Embryonic facial prominence (tissue), 1 donor: ENCODE measurements around the gene ADGRB2.

Source experiments
- DNase-seq: peaks from one replicate; pipeline ENCODE4 v3.0.0-alpha.2; 2016; ENCODE audit errors: extremely low spot score

ADGRB2 gene

DNA sequence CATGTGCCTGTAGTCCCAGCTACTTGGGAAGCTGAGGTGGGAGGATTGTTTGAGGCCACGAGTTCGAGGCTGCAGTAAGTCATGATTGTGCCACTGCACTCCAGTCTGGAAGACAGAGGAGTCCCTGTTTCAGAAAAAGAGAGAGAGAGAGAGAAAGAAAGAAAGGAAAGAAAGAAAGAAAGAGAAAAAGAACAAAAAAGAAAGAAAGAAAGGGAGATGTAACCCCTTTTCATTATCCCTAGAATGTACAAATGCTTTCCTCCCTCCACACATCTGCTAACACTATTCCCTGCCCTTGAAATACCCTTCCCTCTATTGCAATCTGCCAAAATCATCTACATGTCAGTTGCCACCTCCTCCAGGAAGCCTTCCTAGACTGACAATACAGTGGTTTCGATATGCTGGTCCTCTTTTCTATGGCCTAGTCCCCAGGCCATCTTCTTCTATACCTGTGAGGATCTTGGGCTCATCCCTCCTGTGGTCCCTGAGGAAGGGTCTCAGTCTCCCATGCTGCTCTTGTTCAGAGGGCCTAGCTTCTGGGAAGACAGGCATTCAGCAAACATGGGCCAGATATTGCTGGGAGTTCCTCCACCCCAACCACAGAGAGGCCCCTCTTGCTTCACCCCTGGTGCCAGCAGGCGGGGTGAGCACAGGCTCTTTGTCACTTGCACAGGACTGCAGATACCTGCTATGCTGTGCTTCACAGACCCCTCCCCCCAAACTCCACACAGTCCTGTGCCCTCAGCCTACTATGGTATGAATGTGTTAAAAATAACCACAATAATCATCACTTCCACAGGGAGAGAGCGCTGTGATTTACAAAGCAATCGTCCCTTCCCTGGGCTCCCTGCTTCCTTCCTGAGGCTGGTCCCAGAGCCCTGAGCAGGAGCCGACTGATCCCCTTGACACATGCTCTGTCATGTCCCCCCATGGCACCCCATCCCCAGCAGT is 14.1 kb downstream of the ADGRB2 start:
- DNase-seq, result no peak

DNA sequence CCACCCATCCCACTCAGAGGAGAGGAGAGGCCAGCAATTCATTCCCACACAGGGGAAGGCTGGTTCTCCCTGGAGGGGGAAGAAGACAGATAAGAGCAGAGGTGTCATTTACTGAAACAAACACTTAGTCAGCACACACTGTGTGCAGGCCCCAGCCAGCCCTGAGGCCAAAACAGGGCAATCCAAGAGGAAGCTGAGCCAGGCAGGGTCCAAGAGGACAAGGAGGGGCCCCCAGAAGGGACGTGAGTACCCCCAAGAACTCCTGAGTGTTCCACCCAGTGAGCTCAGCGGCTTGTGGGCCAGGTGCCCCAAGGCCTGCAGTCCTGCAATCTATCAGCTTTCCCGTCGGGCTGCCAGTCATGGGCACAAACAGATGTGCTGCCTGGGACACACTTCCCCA is 15.8 kb downstream of the ADGRB2 start:
- DNase-seq, result no peak

DNA sequence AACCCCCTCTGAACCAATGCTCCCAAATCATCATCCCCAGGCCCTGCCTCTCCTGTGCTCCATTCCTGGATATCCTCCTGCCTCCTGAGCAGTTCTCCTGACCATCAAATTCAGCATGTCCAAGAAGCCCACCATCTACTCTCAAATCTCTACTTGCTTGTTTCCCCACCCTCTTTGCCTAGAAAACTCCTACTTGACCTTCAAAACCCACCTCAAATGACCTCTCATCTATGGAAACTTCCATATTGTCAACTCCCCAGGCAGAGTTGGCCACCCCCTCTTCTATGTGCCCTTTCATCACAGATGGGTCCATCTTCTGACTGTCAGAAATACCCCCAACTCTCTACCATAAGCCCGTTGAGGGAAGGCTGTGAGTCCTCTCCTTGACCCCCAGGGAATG is 16.8 kb downstream of the ADGRB2 start:
- DNase-seq, result no peak

DNA sequence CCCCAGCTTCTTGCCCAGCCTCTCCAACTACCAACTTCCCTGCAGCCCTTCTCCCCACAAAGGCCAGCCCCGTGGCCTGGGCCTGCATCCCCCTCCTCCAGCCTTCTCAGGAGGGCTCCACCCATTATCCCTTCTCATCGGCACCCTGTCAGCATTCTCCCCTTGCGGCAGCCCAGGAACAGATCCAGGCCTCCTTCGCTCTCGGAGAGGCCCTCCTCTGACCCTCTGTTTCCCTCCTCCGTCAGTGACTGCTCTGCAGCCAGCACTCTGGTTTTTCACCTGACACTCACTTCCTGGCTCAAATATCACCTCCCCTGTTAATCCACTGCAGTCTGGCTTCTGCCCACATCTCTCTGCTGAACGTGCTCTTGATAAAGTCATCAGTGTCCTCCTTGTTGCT is 17.5 kb downstream of the ADGRB2 start:
- DNase-seq, result no peak

DNA sequence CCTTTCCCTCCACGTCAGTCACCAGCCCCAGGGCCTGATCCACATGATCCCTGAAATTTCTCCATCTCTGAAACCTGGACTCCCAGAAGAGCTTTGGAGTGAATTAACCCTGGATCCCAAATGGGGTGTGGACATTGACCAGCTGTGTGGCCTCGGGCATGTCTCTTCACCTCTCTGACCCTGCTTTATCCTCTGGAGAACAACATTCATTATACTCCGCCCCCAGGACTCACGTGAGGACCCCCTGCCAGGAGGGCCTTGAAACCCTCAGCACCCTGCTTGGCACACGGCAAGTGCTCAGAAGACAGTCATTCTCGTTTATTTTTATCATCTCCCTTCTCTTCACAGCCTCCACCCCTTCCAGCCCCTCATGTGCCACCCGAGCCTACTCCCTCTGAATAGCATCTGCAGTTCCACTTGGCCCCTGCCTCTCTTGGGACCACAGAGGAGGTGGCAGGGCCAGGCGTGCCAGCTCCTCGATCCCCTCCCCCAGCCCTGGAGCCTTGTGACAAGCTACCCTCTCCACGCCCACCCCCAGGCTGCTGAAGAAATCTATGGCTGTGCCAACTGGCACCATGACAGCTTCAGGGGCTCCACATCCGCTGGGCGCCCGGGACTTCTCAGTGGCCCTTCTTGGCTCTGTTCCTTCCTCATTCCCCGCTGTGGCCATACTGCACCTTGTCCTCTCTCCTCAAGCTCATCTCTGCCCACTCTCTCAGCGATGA is 18.0 kb downstream of the ADGRB2 start:
- DNase-seq, result no peak

DNA sequence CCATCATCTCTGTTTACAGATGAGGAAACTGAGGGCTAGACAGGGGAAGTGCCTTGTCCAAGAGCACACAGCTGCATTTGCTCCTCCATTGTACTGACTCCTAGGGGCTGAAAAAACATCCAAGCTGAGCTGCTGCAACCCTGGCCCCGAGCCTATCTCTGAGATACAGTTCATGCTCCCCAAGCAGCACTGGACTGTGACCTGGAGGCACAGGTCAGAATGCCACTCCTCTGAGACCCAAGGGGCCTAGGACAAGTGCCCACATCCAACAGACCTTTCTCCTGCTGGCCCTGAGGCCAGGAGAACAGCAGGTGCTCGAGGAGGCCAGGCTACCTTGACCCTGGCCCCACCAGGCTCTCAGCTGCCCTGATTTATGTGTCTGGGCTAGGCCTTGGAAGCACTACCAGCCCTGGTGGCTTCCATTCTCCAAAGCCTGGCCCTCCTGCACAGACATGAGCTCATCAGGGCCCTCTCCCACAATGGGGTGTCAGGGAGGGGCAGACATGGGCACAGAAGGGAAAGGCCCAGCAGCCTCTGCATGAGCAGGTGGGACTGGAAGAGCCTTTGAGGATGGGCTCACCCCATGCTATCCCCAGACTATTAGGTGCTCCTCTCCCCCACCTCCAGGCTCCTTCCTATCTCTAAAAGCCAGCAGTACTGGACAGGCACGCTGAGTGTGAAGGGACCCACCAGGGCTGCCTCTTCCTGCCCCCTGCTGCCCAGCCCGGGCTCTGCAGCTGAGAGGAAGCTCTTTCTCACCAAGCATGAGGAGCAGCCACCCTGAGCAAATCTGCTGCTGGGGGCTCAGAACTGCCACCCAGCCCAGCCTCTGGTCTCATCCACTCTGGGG is 18.8 kb downstream of the ADGRB2 start:
- no peak for DNase-seq

DNA sequence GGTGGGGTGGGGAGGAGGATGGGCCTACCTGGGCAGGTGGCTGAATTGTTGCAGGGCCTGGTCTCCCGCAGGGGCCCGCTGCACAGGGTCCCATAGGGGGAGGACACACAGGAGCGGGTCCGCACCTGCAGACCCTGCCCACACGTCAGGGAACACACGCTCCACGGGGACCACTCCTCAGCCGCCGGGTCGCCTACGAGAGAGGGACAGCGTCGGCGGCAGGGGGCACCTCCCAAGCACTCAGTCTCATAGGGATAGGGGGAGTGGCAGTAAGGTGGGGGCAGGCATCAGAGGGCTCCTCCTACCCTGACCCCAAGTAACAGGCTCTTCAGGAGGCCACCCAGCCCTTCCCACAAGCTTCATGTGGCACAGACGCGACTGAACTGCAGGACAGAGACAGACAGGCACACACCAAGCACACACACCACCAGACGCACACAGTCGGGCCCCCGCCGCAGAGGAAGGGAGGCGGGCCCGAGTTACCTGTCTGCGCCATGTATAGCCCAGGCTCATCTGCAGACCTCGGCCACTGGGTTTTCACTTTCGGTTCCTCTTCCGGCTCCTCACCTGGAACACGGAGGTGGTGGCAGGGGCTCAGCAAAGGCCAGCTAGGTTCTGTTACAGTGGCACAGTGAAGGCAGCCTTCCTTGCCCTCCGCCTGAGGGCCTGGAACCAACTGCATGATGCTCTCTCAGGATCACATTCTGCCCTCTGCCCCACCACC is 19.8 kb downstream of the ADGRB2 start:
- no peak for DNase-seq

DNA sequence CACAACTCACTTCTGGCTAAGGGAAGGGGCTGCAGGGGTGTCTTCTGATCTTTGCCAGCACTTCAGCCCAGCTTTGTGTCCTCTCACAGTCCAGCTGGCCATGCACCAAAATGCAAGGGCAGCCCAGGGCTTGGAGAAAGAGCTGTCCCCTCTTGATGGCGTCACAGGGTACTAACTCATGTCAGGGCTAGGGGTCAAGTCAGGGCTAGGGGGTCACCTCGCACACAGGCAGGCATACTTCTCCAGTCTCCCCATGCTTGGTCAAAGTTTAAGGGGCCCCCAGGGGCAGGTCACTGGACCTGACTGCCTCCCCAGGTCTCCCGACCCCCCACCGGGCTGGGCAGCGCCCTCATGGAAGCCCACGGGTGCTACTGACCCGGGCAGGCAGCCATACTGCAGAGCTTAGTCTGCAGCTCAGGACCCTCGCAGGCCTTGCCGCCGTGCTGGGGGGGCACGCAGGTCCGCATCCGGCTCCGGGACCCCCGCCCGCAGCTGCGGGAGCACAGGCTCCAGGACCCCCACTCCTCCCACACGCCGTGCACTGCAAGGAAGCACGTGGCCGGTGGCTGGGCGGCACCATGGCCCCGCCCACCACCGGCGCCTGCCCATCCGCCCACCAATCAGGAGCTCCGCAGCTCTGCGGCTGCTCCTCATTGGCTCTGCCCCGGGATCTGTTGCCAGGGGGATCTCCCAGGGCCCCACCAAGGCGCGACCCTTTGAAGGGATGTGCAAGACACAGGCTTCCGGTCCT is 21.5 kb downstream of the ADGRB2 start:
- no peak for DNase-seq

DNA sequence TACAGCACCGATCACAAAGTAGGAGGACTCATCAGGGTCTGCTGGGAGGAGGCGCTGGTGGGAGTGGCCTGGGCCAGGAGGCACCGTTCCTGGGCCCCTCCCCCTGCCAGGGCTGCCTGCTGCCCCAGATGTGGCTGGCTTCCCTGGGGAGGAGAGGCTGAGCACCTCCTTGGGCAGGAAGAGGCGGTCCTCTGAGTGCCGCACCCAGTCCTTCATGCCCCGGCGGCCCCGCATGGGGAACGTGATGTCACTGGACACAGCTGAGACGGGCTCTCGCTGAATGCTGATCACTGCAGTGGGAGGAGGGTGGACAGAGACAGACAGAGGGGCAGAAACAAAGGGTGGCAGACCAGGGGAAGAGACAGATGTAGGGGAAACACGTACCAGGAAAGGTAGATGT is 24.8 kb downstream of the ADGRB2 start:
- no peak for DNase-seq

DNA sequence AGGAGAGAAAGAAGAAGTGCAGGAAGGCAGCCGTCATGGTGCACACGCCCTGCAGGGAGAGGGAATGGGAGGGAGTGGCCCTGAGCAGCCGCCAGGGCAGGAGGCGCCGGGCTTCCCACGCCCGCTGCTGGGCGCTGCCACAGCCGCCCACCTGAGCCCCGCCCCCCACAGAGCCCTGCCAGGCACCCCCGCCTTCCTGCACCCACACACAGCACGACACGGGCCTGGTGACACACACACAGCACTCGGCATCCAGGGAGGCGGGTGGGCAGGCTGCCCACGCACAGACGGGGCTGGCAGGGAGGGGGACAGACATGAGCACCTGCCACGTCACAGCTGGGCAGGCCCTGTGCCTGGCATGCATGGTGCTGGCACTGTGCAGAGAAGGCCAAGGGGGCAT is 27.5 kb downstream of the ADGRB2 start:
- DNase-seq, result no peak

DNA sequence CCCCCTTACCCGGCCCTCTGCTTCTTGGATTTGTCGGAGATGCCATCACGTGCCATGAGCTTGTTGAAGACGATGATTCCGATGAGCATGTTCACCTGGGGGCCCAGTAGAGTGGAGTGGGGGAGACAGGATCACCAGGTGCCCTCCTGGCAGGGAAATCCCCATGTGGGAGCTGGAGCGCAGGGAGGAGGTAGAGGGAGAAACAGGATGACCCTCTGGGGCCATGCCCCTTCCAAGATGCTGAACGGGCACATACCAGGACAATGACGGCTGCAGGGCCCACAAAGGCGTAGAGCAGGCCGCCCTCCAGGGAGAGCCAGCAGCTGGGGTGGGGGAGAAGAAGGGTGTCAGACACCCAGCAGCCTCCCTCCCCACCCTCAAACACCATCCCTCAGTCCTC is 28.6 kb downstream of the ADGRB2 start:
- no peak for DNase-seq

DNA sequence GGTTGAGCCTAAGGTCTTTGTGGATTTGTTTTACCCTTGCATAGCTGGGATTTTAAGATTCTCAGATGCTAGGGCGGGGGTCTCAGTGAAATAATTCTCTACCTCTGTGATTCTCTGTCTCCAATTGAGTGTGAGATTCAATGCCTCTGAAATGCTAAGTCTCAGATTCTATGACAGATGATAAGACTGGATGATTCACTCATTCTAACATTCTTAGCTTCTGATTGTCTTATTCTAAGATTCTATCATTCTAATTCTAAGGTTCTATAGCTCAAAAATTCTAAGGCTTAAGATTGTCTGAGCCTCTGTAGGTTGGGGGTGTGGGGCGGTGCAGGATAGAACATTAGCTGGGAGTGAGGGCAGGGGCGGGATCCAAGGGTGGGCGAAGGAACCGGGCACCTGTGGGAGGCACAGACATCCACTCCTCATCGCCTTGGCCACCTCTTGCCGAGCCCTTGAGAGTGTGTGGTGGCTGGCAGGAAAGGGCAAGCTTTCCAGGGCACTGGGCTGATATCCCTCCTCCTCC is 29.5 kb downstream of the ADGRB2 start:
- no peak for DNase-seq

DNA sequence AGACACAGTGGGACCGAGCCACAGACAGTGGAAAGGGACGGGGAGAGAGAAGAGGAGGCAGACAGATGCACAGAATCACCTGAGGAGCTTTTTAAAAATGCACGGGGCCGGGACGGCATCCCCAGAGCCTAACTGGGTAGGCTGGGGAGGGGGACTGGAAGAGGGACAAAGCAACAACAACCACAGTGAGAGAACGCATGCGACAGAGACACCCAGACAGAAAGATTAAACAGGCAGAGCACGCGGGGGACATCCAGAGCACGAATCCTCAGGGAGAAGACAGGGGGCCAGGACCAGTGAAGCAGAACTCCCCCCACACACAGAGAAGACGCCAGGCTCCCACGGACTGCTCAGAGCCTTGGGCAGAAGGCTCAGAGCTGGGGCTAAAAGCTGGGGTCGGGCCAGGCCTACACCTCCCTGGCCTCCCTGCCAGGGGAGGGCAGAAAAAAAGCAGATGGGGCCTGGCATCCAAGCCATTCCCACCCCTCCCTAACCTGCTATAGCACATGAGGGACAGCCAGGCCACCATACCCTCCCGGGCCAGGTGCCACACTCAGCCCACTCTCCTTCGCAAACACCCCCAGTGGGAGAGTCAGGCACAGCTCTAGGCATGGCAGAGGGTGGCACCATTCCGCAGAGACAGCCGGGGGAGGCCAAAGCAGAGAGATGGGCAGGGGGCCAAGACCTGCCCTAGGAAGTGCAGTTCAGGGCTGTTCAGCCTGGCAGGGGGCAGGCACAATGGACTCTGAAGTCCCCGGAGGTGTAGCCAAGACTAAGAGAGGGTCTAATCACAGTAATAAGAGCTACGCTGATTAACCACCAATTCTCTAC is 30.5 kb downstream of the ADGRB2 start:
- no peak for DNase-seq

DNA sequence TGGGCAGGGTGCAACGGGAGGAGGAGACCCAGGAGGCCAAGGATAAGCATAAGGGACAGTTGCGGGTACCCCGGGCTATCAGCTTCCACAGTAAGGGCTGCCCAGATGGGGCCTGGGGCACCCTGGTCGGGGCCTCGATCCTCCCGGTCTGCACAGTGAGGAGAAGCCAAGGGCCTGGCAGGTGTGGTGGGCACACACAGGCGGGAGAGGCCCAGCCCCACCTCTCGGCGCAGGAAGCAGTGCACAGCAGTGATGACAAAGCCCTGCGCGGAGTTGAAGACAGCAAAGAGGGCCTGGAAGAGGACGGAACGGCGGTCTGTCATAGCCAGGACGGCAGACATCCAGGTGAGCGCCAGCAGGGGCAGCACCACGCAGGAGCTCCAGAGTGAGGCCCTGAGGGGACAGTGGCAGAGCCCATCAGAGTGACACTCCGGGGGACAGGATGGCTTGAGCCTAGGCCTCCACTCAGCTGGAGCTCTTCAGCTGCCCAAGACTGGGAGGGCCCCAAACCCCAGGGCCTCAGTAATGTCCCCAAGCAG is 31.3 kb downstream of the ADGRB2 start:
- no peak for DNase-seq

DNA sequence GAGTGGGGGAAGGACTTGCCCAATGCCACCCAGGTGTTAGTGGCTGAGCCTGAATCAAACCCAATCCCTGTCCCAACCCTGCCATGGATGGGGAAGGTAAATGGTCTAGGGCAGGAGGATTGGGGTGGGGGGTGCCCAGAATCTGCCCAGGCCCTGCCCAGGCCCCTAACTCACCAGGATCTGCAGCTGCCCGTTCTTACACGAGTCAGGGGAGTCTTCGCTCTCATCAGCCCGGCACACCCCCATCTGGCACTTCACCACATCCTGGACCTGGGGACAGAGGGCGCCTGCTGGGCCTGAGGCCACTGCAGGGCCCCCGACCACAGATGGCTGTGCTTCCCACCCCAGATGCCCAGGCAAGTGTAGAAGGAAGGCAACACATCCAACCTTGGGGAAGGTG is 31.8 kb downstream of the ADGRB2 start:
- DNase-seq, result no peak

DNA sequence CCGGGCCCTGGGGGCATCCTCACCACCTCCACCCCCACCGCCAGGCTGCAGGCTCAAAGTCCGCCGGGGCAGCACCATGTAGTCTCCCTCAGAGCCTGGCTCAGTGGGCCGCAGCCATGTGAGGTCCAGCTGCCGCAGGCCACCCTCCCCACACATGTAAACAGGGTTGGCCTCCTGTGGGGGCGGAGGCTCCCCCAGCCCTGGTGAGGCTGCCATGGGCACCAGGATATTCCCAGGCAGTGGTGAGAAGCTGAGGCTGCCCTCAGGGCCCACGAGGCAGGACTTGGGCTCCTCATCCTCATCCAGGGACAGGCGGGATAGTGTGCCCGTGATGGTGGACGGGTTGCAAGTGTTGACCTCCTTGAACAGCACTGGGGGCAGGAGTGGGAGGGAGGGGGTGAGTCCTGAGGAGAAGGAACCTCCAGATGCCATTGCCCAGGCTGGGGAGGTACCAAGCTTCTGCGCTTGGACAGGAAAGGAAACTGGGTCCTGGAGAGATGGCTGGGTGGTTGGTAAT is 33.0 kb downstream of the ADGRB2 start:
- DNase-seq, result no peak

DNA sequence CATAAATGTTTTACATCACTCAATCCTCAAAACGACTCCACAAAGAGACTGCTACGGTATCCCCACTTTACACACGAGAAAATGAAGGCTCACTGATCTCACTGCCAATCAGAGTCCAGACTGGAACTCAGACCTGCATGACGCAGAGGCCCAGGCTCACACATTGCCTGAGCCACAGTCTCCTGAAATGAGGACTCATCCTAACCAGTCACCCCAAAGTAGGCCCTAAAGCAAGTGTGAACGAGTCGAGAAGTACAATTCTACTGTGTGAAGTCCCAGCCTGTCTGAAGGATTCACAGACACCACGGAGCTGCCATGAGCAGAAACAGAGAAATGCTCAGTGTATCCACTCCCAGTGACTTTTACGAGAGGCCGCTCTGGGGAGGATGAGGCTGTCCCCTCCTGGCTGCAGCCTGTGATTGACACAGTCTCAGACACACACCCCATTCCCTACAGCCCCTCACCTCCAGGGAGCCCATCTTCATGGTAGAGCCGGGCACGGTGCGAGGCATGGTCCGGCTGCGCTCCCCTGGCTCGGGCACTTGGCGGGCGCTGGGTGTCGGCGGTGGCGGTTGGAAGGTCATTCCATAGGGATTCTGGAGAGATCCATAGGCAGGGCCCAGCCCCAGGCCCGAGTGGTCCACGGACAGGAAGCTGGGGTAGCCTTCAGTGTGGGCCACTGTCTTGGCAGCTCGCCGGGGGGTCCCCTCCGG is 33.6 kb downstream of the ADGRB2 start:
- DNase-seq, result no peak

DNA sequence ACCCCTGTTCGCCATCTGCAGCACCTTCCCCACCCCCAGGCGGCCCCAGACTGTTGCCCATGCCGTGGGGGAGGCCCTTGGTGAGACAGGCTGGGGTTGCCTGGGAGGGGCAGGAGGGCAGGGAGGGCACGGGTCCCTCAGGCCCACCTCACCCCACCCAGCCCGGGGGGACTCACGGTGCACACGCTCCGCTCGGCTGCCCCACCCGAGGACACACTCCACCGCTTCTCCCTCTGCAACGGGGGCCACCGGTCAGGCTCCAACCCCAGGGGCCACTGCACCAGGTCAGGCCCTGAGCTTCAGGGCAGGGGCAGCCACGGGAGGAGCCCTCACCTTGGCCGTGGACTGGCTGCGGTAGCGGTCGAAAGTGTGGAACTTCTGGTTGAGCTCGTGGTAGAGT is 36.3 kb downstream of the ADGRB2 start:
- DNase-seq, result no peak
